Endothelial cell of umbilical vein (primary cell): ENCODE data around the gene PUM2. TPM values are rescaled to one million over a fixed set of nuclear protein-coding genes. Genes with fewer than 3 reads are reported as not detected.

Experiments used
- BruUV-seq: library from RNA; stranded (reverse); fragments of 400-500 nt; replicated peaks from 2 replicates; lab custom pipeline; 2021; lab: Mats Ljungman, UMichigan
- CTCF ChIA-PET: fragments of 300-600, 350-600 bp; sonication (Branson Sonifier 250); formaldehyde crosslinking; loops from one replicate; lab custom pipeline; 2021; ENCODE audit warnings: antibody characterized with exemption, inconsistent platforms; lab: Charles Lee
- POLR2A ChIA-PET: fragments of 300-600, 350-600 bp; sonication (Branson Sonifier 250); formaldehyde crosslinking; loops from one replicate; lab custom pipeline; 2021; ENCODE audit warnings: antibody characterized with exemption, inconsistent platforms; lab: Charles Lee
- DNase-seq: peaks from one replicate; pipeline ENCODE4 v3.0.0-alpha.2; 2011; ENCODE audit warnings: low read depth, low spot score
- FAIRE-seq: peaks from 2 replicates; lab custom pipeline; 2011; peaks lifted over from hg19 to GRCh38; lab: Jason Lieb, UNC
- H2AFZ ChIP-seq: 2 replicates; pipeline ENCODE4 v1.6.0; 2012; ENCODE audit warnings: low read depth, low read length, control low read depth, inconsistent platforms
- H3K27ac ChIP-seq: 2 replicates; pipeline ENCODE4 v1.5.1; 2011; ENCODE audit warnings: low read depth, mild to moderate bottlenecking, control low read depth, low read length, moderate library complexity; ENCODE audit not compliant: insufficient read depth
- H3K27me3 ChIP-seq, 2 experiments: 2 replicates each; pipeline versions ENCODE4 v1.6.0 to v1.6.1; 2011; ENCODE audit warnings: low read length in 2 of 2, mixed read lengths in 1 of 2; ENCODE audit not compliant: control insufficient read depth in 2 of 2, insufficient read depth in 2 of 2
- H3K36me3 ChIP-seq, 2 experiments: 2 replicates in 1 of 2; 3 replicates in 1 of 2; pipeline ENCODE4 v1.5.1; 2011; ENCODE audit warnings: low read length in 2 of 2, mild to moderate bottlenecking in 1 of 2, moderate library complexity in 1 of 2; ENCODE audit not compliant: control insufficient read depth in 2 of 2, insufficient read depth in 2 of 2; ENCODE audit errors: extremely low read depth in 1 of 2
- H3K4me1 ChIP-seq: 3 replicates; pipeline ENCODE4 v1.5.1; 2011; ENCODE audit warnings: mild to moderate bottlenecking, low read length; ENCODE audit not compliant: control insufficient read depth, insufficient read depth; ENCODE audit errors: extremely low read depth
- H3K4me2 ChIP-seq: 2 replicates; pipeline ENCODE4 v1.6.1; 2011; ENCODE audit warnings: low read length, control low read depth, mixed read lengths; ENCODE audit not compliant: insufficient read depth
- H3K4me3 ChIP-seq, 3 experiments: fragments of 200-600 bp in 1 of 3; sonication (generic), shearing (Covaris generic) in 1 of 3; replicated peaks in 1 of 3; 2 replicates each; pipeline ENCODE4 v1.5.1; 2011 to 2016; ENCODE audit warnings: control low read depth in 3 of 3, low read length in 3 of 3, mild to moderate bottlenecking in 2 of 3, inconsistent platforms in 1 of 3, low read depth in 1 of 3, moderate library complexity in 1 of 3; ENCODE audit not compliant: insufficient read depth in 1 of 3
- H3K79me2 ChIP-seq: 2 replicates; pipeline ENCODE4 v1.6.0; 2012; ENCODE audit warnings: low read length, inconsistent platforms; ENCODE audit not compliant: control insufficient read depth, insufficient read depth
- H3K9ac ChIP-seq: replicated peaks from 2 replicates; pipeline ENCODE3; 2011; ENCODE audit warnings: low read length, control low read depth; ENCODE audit not compliant: insufficient read depth; ENCODE audit errors: extremely low read depth
- H3K9me1 ChIP-seq: replicated peaks from 3 replicates; pipeline ENCODE4 v1.6.0; 2011; ENCODE audit warnings: mild to moderate bottlenecking, low read length; ENCODE audit not compliant: control insufficient read depth, insufficient read depth; ENCODE audit errors: extremely low read depth
- H3K9me3 ChIP-seq: replicated peaks from 2 replicates; pipeline ENCODE4 v1.5.1; 2012; ENCODE audit warnings: low read length, inconsistent platforms; ENCODE audit not compliant: control insufficient read depth, insufficient read depth
- H4K20me1 ChIP-seq: replicated peaks from 2 replicates; pipeline ENCODE3; 2011; ENCODE audit warnings: mild to moderate bottlenecking, low read length; ENCODE audit not compliant: control insufficient read depth, insufficient read depth; ENCODE audit errors: extremely low read depth
- CTCF ChIP-seq, 2 donors: IDR thresholded peaks; 1 replicate in 1 of 2; 2 replicates in 1 of 2; pipeline ENCODE4 v1.5.1; 2011; ENCODE audit warnings: low read length in 2 of 2, mild to moderate bottlenecking in 2 of 2, moderate library complexity in 2 of 2, control low read depth in 1 of 2, inconsistent platforms in 1 of 2, low read depth in 1 of 2; ENCODE audit not compliant: insufficient read depth in 1 of 2; ENCODE audit errors: extremely low read depth in 1 of 2
- EZH2 ChIP-seq: IDR thresholded peaks from 2 replicates; pipeline ENCODE4 v1.6.1; 2012; ENCODE audit warnings: borderline replicate concordance, low read depth, mild to moderate bottlenecking, moderate library complexity, low read length, inconsistent platforms; ENCODE audit not compliant: severe bottlenecking
- FOS ChIP-seq: IDR thresholded peaks from 2 replicates; pipeline ENCODE4 v1.6.1; 2011; ENCODE audit warnings: mild to moderate bottlenecking, low read length, moderate library complexity, borderline replicate concordance; ENCODE audit not compliant: insufficient read depth
- GATA2 ChIP-seq: IDR thresholded peaks from 2 replicates; pipeline ENCODE4 v1.7.0; 2011; ENCODE audit warnings: low read depth, mild to moderate bottlenecking, moderate library complexity, mixed read lengths, low read length; ENCODE audit not compliant: insufficient read length, insufficient read depth
- JUN ChIP-seq: IDR thresholded peaks from 2 replicates; pipeline ENCODE4 v1.6.1; 2011; ENCODE audit warnings: borderline replicate concordance, low read depth; ENCODE audit not compliant: insufficient read length, insufficient read depth
- MYC ChIP-seq: IDR thresholded peaks from one replicate; pipeline ENCODE4 v1.6.1; 2011; ENCODE audit warnings: mild to moderate bottlenecking, low read depth, low read length
- POLR2A ChIP-seq: IDR thresholded peaks from 2 replicates; pipeline ENCODE4 v1.6.1; 2012; ENCODE audit warnings: low read depth, mild to moderate bottlenecking, control low read depth, low read length
- POLR2AphosphoS5 ChIP-seq: IDR thresholded peaks from 2 replicates; pipeline ENCODE4 v1.6.1; 2012; ENCODE audit warnings: low read depth, mild to moderate bottlenecking, control low read depth, low read length, moderate library complexity; ENCODE audit not compliant: insufficient read depth
- dilution Hi-C: fragments of 300-500 bp; cut with MboI; formaldehyde crosslinking; loops from one replicate; pipeline ENCODE4 v1.15.0; 2019; ENCODE audit warnings: low sequenced_read_pairs; ENCODE audit not compliant: extremely low pct_ligation_motif_present
- intact Hi-C: fragments of 100-400 bp; cut with micrococcal nuclease; formaldehyde crosslinking; loops from one replicate; pipeline ENCODE4 v1.10.0; 2022
- polyA plus RNA-seq, 4 experiments: library from polyadenylated mRNA; depleted of rRNA in 3 of 4; stranded (reverse) in 3 of 4; unstranded in 1 of 4; fragments of >200 nt; gene quantifications; 2 replicates each; pipeline versions ENCODE4 v1.2.1 to v1.2.3, GENCODE V29; 2011 to 2012; ENCODE audit warnings: missing spikeins in 1 of 4
- total RNA-seq: library from RNA; stranded (reverse); gene quantifications from 2 replicates; pipeline ENCODE4 v1.2.3, GENCODE V29; 2021
- TF ChIP-seq, protein P1 (sequence below): IDR thresholded peaks from 2 replicates; pipeline ENCODE4 v1.6.1; 2011; ENCODE audit not compliant: insufficient read depth, insufficient read length

PUM2 gene
- total and polyA plus RNA-seq, 2 donors (not counting 3 experiments of a cell fraction or from before 2014, with no cell fraction given), result 32.9 to 83.7 TPM

DNA sequence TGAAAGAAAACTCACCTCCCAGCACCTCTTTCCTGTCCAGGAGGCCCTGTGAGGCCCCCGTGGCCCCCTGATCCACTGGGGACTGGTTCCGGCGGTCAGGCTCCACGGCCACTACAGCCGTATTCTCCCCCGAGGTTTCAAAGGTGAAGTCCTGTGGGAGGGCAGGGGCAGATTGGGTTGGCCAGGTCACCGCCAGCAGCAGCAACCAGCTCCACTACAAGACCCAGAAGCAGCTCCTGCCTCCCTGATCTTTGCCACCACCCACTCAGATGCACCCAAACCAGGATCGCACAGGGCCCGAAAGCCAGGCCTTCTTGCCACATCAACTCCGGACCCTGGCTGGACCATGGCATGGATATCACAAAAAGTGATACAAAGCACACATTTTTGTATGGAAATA, 147.6 kb downstream of the PUM2 start:
- Histone ChIP-seq H3K4me1 (no peaks in the 10 kb centered on the region), H3K9me1 (no peaks in the 10 kb centered on the region), H2AFZ (no peak overlapping the region), H4K20me1 (no peaks in the 10 kb centered on the region), H3K4me3 (no peak overlapping the region), H3K27me3 (no peaks in the 10 kb centered on the region), H3K36me3 (no peaks in the 10 kb centered on the region), H3K9ac (no peak overlapping the region), H3K9me3 (no peaks in the 10 kb centered on the region), H3K79me2 (no peaks in the 10 kb centered on the region), H3K27ac (no peak overlapping the region), H3K4me2 (no peak overlapping the region)
- intact Hi-C loops, result no loop called here
- FAIRE-seq, result no peak
- CTCF ChIA-PET, result interaction anchor here (1.1 to 4.8 kb wide), 2 partner anchors 12 to 67 kb away, joined by 3 to 26 read pairs; no protein-coding TSS in a partner anchor
- no TSS peak for BruUV-seq
- dilution Hi-C loops, result no loop called here
- no peak for DNase-seq
- POLR2A ChIA-PET, result no interaction called here
- TF ChIP-seq EZH2 (no peak), POLR2A (no peak), GATA2 (no peak), POLR2AphosphoS5 (no peak), FOS (no peak)

GRCh38 chr2:20201671-20202070, 149.0 kb downstream of the PUM2 start:
- TSS peak; percentile 14 for BruUV-seq
- dilution Hi-C loops, result no loop called here
- ChIA-PET CTCF (no interaction called here), POLR2A (no interaction called here)
- Histone ChIP-seq H4K20me1 (no peaks in the 10 kb centered on the region), H3K9me3 (no peaks in the 10 kb centered on the region), H3K4me3 (no peak overlapping the region), H3K27ac (no peak overlapping the region), H3K79me2 (no peaks in the 10 kb centered on the region), H2AFZ (no peak overlapping the region), H3K4me1 (no peaks in the 10 kb centered on the region), H3K36me3 (no peaks in the 10 kb centered on the region), H3K9ac (no peak overlapping the region), H3K4me2 (no peak overlapping the region), H3K27me3 (no peaks in the 10 kb centered on the region), H3K9me1 (no peaks in the 10 kb centered on the region)
- FAIRE-seq, result no peak
- intact Hi-C loops, result no loop called here
- DNase-seq, result no peak
- TF ChIP-seq GATA2 (no peak), POLR2A (no peak), MYC (no peak), JUN (no peak), CTCF (IDR thresholded peaks at IDR 0.05; ENCODE audit: extremely low read depth in 1 of 2, insufficient read depth in 1 of 2, low read depth in 1 of 2, low read length in 2 of 2) (no peak), EZH2 (no peak), POLR2AphosphoS5 (no peak), FOS (no peak)
- TF ChIP-seq, protein P1, sequence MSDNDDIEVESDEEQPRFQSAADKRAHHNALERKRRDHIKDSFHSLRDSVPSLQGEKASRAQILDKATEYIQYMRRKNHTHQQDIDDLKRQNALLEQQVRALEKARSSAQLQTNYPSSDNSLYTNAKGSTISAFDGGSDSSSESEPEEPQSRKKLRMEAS, result no peak
